B cell (primary cell): ENCODE results near the gene CELF2.

Experiments
- CTCF ChIP-seq: fragments of 200-600 bp; IDR thresholded peaks from one replicate; pipeline ENCODE4 v1.8.0; 2022; ENCODE audit warnings: antibody characterized with exemption, mild to moderate bottlenecking
- EZH2 ChIP-seq: IDR thresholded peaks from 2 replicates; pipeline ENCODE4 v1.6.1; 2012; ENCODE audit warnings: borderline replicate concordance, low read depth, mild to moderate bottlenecking, moderate library complexity, low read length; ENCODE audit not compliant: insufficient read depth, poor library complexity, severe bottlenecking

GRCh38 chr10:11167233-11167966 is 149.7 kb downstream of the CELF2 start:
- no peak for TF ChIP-seq EZH2
- no peak for TF ChIP-seq CTCF
